T-helper 2 cell treated with Interferon-gamma antibody and Interleukin-4, amounts not matched to agents 5 μg/mL and 100 μg/mL, for 36 hours (primary cell): ENCODE data around the gene CYLD.

Experiments used
- DNase-seq: peaks from one replicate; pipeline ENCODE4 v3.0.0; 2021; ENCODE audit warnings: low spot score
- H3K27ac Mint-ChIP-seq: one replicate; pipeline ENCODE4 v1.8.0; 2021; ENCODE audit warnings: mild to moderate bottlenecking, mixed read lengths
- H3K27me3 Mint-ChIP-seq: one replicate; pipeline ENCODE4 v1.8.0; 2021; ENCODE audit warnings: low read depth, mixed read lengths
- H3K36me3 Mint-ChIP-seq: one replicate; pipeline ENCODE4 v1.8.0; 2021; ENCODE audit warnings: low read depth, mixed read lengths
- H3K4me1 Mint-ChIP-seq: one replicate; pipeline ENCODE4 v1.8.0; 2021; ENCODE audit warnings: low read depth, mixed read lengths
- H3K4me3 Mint-ChIP-seq: one replicate; pipeline ENCODE4 v1.8.0; 2022; ENCODE audit warnings: mild to moderate bottlenecking, moderate library complexity, mixed read lengths
- H3K9me3 Mint-ChIP-seq: one replicate; pipeline ENCODE4 v1.8.0; 2021; ENCODE audit warnings: mixed read lengths

Gene CYLD

DNA sequence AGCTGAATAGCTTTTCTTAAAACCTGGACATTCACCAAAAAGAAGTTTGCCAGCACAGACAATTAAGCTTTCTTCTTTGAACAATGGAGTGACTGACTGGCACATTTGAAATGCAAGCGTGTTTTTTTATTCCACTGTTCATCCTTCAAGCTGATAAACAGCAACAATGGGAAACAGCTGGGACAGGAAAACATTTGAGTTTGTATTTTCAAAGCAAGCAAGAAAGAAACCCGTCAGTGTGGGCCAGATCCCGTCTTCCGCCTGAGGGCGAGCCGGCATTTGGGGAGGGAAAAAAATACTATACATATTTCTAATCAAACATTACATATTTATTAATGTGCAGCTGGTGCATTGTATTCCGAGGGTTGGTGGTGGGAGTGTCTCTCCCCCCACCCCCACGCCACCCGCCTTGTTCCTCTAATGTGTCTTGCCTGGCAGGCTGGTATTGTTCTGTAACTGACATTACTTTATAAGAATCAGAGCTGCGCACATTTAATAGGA lies 94.3 kb downstream of the CYLD start:
- H3K27ac Mint-ChIP-seq: no peak overlapping the region
- H3K4me3 Mint-ChIP-seq: no peak overlapping the region
- no peaks in the 10 kb centered on the region for H3K9me3 Mint-ChIP-seq
- H3K36me3 Mint-ChIP-seq: no peaks in the 10 kb centered on the region
- no peak for DNase-seq
- peaks cover 6% of the 10 kb centered on the region for H3K27me3 Mint-ChIP-seq
- H3K4me1 Mint-ChIP-seq: peaks cover 14% of the 10 kb centered on the region

GRCh38 chr16:50837324-50837723 lies 95.4 kb downstream of the CYLD start:
- no peak overlapping the region for H3K4me3 Mint-ChIP-seq
- DNase-seq: no peak
- peaks cover 8% of the 10 kb centered on the region for H3K27me3 Mint-ChIP-seq
- no peaks in the 10 kb centered on the region for H3K9me3 Mint-ChIP-seq
- H3K4me1 Mint-ChIP-seq: peaks cover 16% of the 10 kb centered on the region
- no peak overlapping the region for H3K27ac Mint-ChIP-seq
- H3K36me3 Mint-ChIP-seq: no peaks in the 10 kb centered on the region

DNA sequence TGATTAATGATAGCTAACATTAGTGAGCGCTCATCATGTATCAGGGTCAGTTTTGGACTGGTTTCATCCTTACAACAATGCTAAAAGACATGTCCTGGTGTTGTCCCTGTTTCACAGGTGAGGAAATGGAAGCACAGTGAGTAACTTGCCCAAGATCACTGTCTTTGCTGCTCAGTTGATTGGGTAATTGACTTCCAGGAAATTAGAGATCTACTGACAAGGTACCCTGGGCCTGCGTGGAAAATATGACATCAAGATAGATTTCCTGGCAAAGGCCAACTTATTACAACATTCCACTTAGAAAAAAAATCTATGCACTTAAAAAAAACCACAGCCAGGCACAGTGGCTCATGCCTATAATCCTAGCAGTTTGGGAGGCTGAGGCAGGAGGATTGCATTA lies 96.3 kb downstream of the CYLD start:
- no peak overlapping the region for H3K27ac Mint-ChIP-seq
- DNase-seq: no peak
- H3K36me3 Mint-ChIP-seq: no peaks in the 10 kb centered on the region
- H3K4me3 Mint-ChIP-seq: no peak overlapping the region
- peaks cover 15% of the 10 kb centered on the region for H3K27me3 Mint-ChIP-seq
- H3K9me3 Mint-ChIP-seq: no peaks in the 10 kb centered on the region
- H3K4me1 Mint-ChIP-seq: peaks cover 19% of the 10 kb centered on the region

DNA sequence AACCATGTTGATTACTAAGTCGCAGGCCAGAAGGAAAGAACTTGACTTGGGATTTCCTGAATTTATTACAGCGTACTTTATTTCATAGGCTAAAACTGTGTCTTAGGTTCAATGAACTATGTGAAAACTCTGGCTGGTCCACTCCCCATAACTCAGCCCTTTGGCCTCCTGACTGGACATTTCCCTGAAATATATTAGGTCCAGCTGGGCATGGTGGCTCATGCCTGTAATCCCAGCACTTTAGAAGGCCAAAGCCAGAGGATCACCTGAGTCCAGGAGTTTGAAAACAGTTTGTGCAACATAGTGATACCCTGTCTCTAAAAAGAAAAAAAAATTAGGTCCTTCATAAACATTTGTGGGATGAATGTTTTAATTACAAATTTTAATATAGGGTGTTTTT lies 97.0 kb downstream of the CYLD start:
- Mint-ChIP-seq H3K36me3 (no peaks in the 10 kb centered on the region), H3K9me3 (no peaks in the 10 kb centered on the region), H3K27ac (no peak overlapping the region), H3K4me1 (peaks cover 19% of the 10 kb centered on the region), H3K27me3 (peaks cover 19% of the 10 kb centered on the region), H3K4me3 (no peak overlapping the region)
- DNase-seq: no peak

DNA sequence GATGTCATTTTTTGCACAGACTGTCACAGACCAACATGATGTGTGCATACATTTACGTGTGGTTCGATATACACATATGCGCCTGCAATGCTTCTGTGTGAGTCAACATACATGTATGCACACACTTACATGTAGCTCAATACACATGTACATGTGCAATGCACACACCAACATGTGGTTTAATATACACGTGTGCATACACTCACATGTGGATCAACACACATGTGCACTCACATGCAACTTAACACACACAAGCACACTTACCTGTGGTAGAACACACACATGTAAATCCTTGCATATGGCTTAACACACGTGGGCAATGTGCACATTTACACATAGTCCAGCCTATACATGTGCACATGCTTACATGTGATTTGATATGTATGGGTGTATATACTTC lies 97.5 kb downstream of the CYLD start:
- Mint-ChIP-seq H3K4me1 (peaks cover 19% of the 10 kb centered on the region), H3K9me3 (no peaks in the 10 kb centered on the region), H3K27ac (no peak overlapping the region), H3K4me3 (no peak overlapping the region), H3K27me3 (peaks cover 23% of the 10 kb centered on the region), H3K36me3 (no peaks in the 10 kb centered on the region)
- no peak for DNase-seq

- Mint-ChIP-seq H3K27ac (no peak overlapping the region), H3K4me1 (peaks cover 19% of the 10 kb centered on the region), H3K36me3 (no peaks in the 10 kb centered on the region), H3K4me3 (peak overlapping the region; percentile 47), H3K27me3 (peaks cover 28% of the 10 kb centered on the region), H3K9me3 (no peaks in the 10 kb centered on the region)
- DNase-seq: no peak
Measured at GRCh38 chr16:50839920-50840729, 98.2 kb downstream of the CYLD start.

- DNase-seq: peak; percentile 62
- Mint-ChIP-seq H3K4me3 (peak overlapping the region; percentile 70), H3K27me3 (peaks cover 35% of the 10 kb centered on the region), H3K27ac (no peak overlapping the region), H3K36me3 (no peaks in the 10 kb centered on the region), H3K9me3 (no peaks in the 10 kb centered on the region), H3K4me1 (peaks cover 19% of the 10 kb centered on the region)
Measured at GRCh38 chr16:50841081-50841886, 99.4 kb downstream of the CYLD start.

DNA sequence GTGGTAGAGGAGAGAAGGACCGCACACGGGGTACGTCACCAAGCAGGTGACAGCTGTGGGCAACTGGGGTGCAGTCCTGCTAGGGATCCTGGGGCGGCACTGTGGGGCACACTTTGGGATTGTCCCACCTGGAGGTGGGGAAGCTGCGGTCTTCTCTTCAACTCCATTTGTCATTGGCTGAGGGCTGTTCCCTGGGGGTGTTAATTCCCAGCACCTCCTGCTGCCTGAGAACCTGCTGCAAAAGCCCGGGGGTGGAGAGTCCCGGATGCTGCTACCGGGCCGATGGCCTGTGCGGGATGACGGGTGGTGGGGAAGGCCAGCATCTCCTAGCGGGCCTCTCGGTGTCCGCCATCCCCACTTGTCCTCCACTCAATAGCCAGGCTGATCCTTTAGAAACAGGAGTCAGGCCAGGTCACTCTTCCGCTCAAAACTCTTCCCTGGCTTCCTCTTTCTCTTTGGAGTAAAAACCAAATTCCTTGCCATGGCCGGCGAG lies 100.2 kb downstream of the CYLD start:
- H3K4me3 Mint-ChIP-seq: no peak overlapping the region
- no peak for DNase-seq
- H3K27ac Mint-ChIP-seq: no peak overlapping the region
- H3K36me3 Mint-ChIP-seq: no peaks in the 10 kb centered on the region
- peaks cover 35% of the 10 kb centered on the region for H3K27me3 Mint-ChIP-seq
- no peaks in the 10 kb centered on the region for H3K9me3 Mint-ChIP-seq
- H3K4me1 Mint-ChIP-seq: peaks cover 19% of the 10 kb centered on the region

DNA sequence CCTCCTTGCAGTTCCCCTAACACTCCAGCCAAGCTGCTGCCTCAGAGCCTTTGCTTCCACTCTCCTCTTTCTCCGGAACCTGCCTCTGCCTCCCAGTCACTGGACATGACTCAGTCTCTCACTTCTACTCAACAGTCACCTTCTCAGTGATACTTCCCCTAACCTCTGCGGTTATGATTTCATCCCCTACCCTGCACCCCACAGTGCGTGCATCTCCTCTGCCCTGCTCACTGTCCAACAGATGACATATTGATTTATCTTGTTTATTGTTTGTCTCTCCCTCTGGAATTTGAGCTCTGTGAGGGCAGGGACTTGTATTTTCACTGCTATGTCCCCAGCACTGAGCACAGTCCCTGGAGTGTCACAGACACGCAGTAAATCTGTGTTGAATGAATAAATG lies 100.7 kb downstream of the CYLD start:
- H3K27ac Mint-ChIP-seq: no peak overlapping the region
- no peak overlapping the region for H3K4me3 Mint-ChIP-seq
- H3K4me1 Mint-ChIP-seq: peaks cover 19% of the 10 kb centered on the region
- H3K27me3 Mint-ChIP-seq: peaks cover 35% of the 10 kb centered on the region
- H3K9me3 Mint-ChIP-seq: no peaks in the 10 kb centered on the region
- H3K36me3 Mint-ChIP-seq: no peaks in the 10 kb centered on the region
- peak; percentile 49 for DNase-seq

GRCh38 chr16:50844840-50845239 lies 103.0 kb downstream of the CYLD start:
- H3K9me3 Mint-ChIP-seq: no peaks in the 10 kb centered on the region
- H3K36me3 Mint-ChIP-seq: no peaks in the 10 kb centered on the region
- peaks cover 39% of the 10 kb centered on the region for H3K27me3 Mint-ChIP-seq
- H3K4me1 Mint-ChIP-seq: peaks cover 13% of the 10 kb centered on the region
- H3K4me3 Mint-ChIP-seq: no peak overlapping the region
- DNase-seq: no peak
- H3K27ac Mint-ChIP-seq: no peak overlapping the region

DNA sequence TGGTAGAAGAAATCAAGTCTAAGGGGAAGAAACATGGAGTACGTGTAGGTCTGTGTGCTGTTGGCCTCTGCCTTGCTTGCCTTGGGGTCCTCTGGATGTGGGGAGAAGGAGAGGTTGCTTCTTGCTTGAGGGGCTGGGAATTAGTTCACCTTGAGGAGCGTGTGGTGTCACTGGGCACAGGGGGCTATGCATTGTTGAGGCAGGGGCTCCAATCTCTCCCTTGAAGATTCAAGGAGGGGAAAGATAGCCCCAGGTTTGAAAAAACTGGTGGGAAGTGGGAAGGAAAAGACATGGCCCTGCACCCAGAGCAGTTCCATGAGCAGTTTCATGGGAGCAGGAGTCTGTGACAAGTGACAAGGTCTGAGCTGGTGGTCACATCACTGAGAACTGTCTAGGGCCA lies 103.4 kb downstream of the CYLD start:
- DNase-seq: no peak
- Mint-ChIP-seq H3K4me1 (peaks cover 13% of the 10 kb centered on the region), H3K27me3 (peaks cover 41% of the 10 kb centered on the region), H3K36me3 (no peaks in the 10 kb centered on the region), H3K27ac (no peak overlapping the region), H3K4me3 (no peak overlapping the region), H3K9me3 (no peaks in the 10 kb centered on the region)

GRCh38 chr16:50846511-50846910 lies 104.6 kb downstream of the CYLD start:
- Mint-ChIP-seq H3K4me3 (no peak overlapping the region), H3K4me1 (peaks cover 4% of the 10 kb centered on the region), H3K9me3 (no peaks in the 10 kb centered on the region), H3K36me3 (no peaks in the 10 kb centered on the region), H3K27ac (no peak overlapping the region), H3K27me3 (peaks cover 48% of the 10 kb centered on the region)
- no peak for DNase-seq

DNA sequence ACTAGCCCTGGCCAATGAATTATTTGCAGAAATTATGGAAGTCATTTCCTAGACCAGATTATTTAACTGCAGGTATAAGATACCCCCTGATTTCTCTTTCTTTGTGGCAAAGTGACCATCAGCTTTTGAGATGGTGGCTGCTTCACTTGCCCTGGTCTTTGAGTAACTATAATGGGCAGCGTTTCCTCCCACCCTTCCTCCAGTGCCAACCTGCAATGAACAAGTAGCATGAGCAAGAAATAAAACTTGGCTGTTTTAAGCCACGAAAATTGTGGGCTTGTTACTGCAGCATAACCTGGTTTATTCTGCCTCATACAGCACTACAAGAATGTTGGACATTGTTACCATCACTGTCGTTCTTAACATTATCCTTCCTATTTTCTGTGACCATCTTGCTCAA lies 105.3 kb downstream of the CYLD start:
- Mint-ChIP-seq H3K4me3 (no peak overlapping the region), H3K27ac (no peak overlapping the region), H3K9me3 (no peaks in the 10 kb centered on the region), H3K36me3 (no peaks in the 10 kb centered on the region), H3K4me1 (peaks cover 3% of the 10 kb centered on the region), H3K27me3 (peaks cover 50% of the 10 kb centered on the region)
- no peak for DNase-seq
